ENCODE data around the gene DMXL2. TPM values are rescaled to one million over a fixed set of nuclear protein-coding genes. Genes with fewer than 3 reads are reported as not detected.

The DMXL2 gene
- total and polyA plus RNA-seq, 9 of the 15 experiments (the other 6 are each of a cell fraction or from before 2014, with no cell fraction given) = 9.3 to 57.7 (median 30.7) TPM

GRCh38 chr15:51484781-51485180, 137.8 kb downstream of the DMXL2 start (continued):
- TF ChIP-seq, protein P1, sequence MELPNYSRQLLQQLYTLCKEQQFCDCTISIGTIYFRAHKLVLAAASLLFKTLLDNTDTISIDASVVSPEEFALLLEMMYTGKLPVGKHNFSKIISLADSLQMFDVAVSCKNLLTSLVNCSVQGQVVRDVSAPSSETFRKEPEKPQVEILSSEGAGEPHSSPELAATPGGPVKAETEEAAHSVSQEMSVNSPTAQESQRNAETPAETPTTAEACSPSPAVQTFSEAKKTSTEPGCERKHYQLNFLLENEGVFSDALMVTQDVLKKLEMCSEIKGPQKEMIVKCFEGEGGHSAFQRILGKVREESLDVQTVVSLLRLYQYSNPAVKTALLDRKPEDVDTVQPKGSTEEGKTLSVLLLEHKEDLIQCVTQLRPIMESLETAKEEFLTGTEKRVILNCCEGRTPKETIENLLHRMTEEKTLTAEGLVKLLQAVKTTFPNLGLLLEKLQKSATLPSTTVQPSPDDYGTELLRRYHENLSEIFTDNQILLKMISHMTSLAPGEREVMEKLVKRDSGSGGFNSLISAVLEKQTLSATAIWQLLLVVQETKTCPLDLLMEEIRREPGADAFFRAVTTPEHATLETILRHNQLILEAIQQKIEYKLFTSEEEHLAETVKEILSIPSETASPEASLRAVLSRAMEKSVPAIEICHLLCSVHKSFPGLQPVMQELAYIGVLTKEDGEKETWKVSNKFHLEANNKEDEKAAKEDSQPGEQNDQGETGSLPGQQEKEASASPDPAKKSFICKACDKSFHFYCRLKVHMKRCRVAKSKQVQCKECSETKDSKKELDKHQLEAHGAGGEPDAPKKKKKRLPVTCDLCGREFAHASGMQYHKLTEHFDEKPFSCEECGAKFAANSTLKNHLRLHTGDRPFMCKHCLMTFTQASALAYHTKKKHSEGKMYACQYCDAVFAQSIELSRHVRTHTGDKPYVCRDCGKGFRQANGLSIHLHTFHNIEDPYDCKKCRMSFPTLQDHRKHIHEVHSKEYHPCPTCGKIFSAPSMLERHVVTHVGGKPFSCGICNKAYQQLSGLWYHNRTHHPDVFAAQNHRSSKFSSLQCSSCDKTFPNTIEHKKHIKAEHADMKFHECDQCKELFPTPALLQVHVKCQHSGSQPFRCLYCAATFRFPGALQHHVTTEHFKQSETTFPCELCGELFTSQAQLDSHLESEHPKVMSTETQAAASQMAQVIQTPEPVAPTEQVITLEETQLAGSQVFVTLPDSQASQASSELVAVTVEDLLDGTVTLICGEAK (IDR thresholded peaks at IDR 0.05) = no peak
- TF ChIP-seq, protein P1 (CRISPR knock-in tag; IDR thresholded peaks at IDR 0.05) = no peak
- TF ChIP-seq, protein P2, sequence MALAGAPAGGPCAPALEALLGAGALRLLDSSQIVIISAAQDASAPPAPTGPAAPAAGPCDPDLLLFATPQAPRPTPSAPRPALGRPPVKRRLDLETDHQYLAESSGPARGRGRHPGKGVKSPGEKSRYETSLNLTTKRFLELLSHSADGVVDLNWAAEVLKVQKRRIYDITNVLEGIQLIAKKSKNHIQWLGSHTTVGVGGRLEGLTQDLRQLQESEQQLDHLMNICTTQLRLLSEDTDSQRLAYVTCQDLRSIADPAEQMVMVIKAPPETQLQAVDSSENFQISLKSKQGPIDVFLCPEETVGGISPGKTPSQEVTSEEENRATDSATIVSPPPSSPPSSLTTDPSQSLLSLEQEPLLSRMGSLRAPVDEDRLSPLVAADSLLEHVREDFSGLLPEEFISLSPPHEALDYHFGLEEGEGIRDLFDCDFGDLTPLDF (CRISPR knock-in tag; IDR thresholded peaks at IDR 0.05) = no peak
- TF ChIP-seq CBX3 (IDR thresholded peaks at IDR 0.05; ENCODE audit: borderline replicate concordance in 1 of 2, low read length in 2 of 2) (peak in 1 of 2 experiments; percentile 92; a peak in 2 of 3 replicates), ZNF436 (CRISPR knock-in tag; IDR thresholded peaks at IDR 0.05) (no peak), TEAD1 (CRISPR knock-in tag; IDR thresholded peaks at IDR 0.05) (no peak), TCFL5 (CRISPR knock-in tag; conservative IDR thresholded peaks at IDR 0.05) (no peak), ZNF609 (CRISPR knock-in tag; IDR thresholded peaks at IDR 0.05; ENCODE audit: borderline replicate concordance) (no peak), SIN3A (IDR thresholded peaks at IDR 0.05; ENCODE audit: borderline replicate concordance in 2 of 2, control insufficient read depth in 1 of 2, low read depth in 2 of 2, low read length in 2 of 2) (no peak), FOXK2 (conservative IDR thresholded peaks at IDR 0.05 in 1 of 2, IDR thresholded peaks at IDR 0.05 in 1 of 2; ENCODE audit: low read depth in 2 of 2) (no peak)
- TF ChIP-seq, protein P3, sequence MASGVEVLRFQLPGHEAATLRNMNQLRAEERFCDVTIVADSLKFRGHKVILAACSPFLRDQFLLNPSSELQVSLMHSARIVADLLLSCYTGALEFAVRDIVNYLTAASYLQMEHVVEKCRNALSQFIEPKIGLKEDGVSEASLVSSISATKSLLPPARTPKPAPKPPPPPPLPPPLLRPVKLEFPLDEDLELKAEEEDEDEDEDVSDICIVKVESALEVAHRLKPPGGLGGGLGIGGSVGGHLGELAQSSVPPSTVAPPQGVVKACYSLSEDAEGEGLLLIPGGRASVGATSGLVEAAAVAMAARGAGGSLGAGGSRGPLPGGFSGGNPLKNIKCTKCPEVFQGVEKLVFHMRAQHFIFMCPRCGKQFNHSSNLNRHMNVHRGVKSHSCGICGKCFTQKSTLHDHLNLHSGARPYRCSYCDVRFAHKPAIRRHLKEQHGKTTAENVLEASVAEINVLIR (CRISPR knock-in tag; IDR thresholded peaks at IDR 0.05) = no peak
